NCI-H1930 (cell line): ENCODE measurements around the gene NEGR1.

ENCODE experiments used
- DNase-seq, 2 experiments: peaks; one replicate each; lab custom pipeline; 2025; lab: John Stamatoyannopoulos, UW

The NEGR1 gene

DNA sequence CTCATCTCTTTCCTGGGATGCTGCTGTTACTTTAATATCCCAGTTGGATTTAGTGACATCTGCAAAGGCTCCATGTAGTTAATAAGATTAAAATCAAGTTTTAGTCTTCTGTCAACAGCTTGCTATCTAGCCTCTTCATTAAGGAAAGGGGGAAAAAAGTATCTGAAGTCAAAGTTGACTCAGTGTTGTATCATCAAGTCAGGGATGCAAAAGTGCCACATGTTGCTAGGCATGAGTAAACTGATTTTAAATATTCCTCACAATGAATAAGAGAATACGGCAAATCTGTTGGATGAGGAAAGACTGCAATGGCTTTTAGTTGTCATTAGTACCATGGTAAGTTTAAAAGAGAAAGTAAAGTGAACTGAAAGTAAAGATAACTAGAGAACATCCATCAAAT is 818.3 kb downstream of the NEGR1 start:
- no peak for DNase-seq

DNA sequence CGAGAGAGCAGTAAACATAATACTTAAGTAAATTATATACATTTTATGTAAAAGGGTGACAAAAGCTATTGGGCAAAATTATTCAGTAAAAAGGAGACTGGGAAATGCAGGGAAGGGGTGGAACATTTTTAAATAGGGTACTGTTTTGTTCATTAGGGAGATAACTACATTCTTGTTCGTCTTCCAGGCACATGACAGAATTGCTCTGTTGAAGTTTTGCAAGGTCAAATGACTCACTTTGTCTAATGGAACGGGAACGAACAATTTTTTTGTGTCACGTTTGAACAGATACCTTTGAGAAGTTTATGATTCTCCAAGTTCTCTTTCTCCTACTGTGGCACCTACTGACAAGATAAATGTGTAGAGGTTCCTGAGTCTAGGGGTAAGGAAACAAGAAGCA is 819.2 kb downstream of the NEGR1 start:
- no peak for DNase-seq

GRCh38 chr1:71462247-71462646 is 820.1 kb downstream of the NEGR1 start:
- no peak for DNase-seq

DNA sequence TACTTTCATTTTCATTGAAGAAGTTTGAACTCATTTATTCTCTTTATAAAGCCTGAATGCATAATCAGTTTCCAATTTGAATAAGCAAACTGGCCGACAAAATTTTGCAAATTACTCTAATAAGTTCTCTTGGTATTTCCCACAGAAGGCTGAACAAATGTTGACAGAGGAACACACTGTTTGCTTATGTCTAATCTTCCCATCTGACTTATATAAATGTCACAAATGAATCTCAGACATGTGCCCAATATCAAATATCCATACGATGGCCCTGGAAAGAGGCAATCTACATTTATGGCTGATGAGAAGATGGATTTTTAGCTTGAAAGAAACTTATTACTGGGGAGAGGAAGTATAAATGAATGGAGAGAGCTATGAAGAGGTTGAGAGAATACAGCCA is 820.9 kb downstream of the NEGR1 start:
- DNase-seq: no peak

- no peak for DNase-seq
Measured at GRCh38 chr1:71448444-71448843, 833.9 kb downstream of the NEGR1 start.

DNA sequence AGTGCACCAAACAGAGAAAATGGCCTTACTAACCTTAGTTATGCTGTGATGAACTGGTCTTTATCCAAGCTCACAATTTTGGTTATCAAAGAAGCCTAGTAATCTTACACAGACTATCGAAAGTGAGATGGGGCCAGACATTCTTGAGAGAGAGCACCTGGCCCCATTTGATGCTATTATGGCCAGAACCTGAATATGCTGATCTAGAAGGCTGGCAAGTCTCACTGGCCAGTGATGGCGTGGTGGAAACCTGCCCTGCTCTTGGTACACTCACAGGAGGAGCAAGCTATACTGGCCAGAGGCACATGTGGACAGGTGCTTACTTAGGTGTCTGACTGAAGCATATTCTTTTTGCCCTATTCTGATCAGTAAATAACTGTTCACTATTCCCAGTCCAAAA is 843.7 kb downstream of the NEGR1 start:
- DNase-seq: no peak

- DNase-seq: no peak
Measured at GRCh38 chr1:71435951-71436350, 846.4 kb downstream of the NEGR1 start.

- no peak for DNase-seq
Measured at GRCh38 chr1:71434240-71434639, 848.1 kb downstream of the NEGR1 start.

DNA sequence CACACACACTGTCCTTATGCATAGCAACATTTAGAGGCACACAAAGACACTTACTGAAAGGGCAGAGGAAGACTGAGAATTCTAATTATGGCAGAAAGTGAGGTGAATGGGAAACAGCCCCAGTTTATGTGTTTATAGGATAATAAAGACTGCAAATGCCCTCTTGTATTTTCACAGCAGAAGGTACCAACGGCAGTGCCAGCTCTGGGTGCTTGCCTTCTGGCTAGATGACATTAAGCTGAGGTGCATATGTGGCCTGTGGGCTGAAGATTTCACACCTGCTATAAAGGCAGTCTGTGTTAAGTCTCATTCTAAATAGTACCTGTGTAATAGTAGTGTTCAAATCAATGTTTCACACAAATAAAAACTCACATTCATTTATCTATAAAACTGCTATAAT is 854.3 kb downstream of the NEGR1 start:
- peak in 1 of 2 experiments; percentile 69 for DNase-seq

- peak; percentile 5 to 33 for DNase-seq
Measured at GRCh38 chr1:71427066-71427465, 855.3 kb downstream of the NEGR1 start.

- DNase-seq: no peak
Measured at GRCh38 chr1:71424536-71424935, 857.8 kb downstream of the NEGR1 start.

- DNase-seq: no peak
Measured at GRCh38 chr1:71422221-71422620, 860.1 kb downstream of the NEGR1 start.

GRCh38 chr1:71417421-71417820 is 864.9 kb downstream of the NEGR1 start:
- no peak for DNase-seq

DNA sequence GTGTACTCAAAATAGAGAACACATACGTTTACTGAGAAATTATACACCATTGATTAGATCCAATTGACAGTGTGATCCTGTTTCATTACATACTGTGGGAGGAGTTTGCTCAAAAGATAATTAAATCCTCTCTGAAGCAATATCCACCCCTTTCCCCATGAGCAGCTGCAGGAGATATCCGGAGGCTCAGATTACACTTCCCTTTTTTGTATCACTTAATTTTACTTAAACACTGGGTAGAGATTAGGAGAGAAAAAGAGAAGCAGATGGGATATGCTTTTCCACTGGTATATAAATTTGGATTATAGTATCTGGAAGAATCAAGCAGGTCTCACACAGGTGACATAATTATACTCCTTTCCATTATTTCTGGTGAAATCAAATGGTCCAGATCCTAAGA is 868.2 kb downstream of the NEGR1 start:
- peak; percentile 30 to 45 for DNase-seq

DNA sequence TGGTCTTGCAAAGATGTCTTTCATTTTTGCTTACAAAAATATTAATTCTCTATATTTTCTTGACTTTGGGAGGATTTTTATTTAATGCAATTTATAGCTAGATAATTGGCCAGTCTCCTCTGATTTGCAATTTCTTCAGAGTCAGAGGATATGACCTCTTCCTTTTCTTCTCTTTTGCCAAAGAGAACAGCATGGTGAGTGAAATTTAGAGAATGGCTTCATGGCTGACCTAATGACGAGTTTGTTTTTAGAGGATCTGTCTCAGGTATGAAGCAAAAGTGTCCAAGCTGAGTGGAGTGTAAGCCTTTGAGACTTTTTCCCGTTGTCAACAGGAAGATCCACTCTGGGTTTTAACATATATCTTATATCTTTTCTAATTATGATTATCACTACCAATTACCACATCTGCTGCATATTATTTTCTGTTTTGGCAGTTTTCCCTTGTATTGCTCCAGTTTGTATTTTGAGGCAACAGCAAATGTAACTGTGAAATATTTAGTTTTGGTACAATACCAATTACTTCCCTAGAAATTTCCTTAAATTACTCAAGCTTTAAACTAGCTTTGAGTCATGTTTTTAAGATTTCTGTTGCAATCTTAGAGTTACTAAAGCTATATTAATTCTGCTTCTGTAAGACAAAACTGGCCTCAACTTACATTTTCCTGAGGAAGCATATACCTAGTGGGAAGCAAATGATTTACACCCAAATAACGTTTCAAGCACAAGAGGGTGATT is 868.7 kb downstream of the NEGR1 start:
- no peak for DNase-seq

- DNase-seq: no peak
Measured at GRCh38 chr1:71400050-71400449, 882.3 kb downstream of the NEGR1 start.

- no peak for DNase-seq
Measured at GRCh38 chr1:71399594-71399993, 882.7 kb downstream of the NEGR1 start.

DNA sequence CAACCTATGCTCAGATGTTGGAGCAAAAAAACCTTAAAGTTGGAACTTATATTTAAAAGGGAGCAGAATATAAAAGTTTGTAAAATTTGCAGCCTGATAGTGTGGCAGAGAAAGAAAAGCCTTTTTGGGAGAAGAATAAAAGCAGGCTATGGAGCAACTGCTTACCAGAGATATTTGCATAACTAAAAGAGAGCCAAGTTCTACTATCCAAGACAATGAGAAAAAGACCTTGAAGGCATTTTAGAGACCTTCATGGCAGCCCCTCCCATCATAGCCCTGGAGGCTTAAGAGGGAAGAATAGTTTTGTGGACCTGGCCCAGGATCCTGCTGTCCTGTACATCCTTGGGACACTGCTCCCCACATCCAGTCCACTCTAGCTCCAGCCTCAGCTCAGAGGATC is 889.0 kb downstream of the NEGR1 start:
- DNase-seq: no peak

DNA sequence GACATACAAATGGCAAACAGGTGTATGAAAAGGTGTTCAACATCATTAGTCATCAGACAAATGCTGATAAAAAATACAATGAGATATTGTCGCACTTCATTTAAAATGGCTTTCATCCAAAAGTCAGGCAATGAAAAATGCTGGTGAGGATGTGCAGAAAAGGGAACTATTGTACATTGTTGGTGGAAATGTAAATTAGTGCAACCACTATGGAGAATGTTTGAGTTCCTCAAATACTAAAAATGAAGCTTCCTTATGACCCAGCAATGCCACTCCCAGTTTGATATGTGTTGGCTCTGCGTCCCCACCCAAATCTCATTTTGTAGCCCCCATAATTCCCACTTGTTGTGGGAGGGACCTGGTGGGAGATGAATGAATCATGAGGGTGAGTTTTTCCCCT is 891.8 kb downstream of the NEGR1 start:
- DNase-seq: no peak

DNA sequence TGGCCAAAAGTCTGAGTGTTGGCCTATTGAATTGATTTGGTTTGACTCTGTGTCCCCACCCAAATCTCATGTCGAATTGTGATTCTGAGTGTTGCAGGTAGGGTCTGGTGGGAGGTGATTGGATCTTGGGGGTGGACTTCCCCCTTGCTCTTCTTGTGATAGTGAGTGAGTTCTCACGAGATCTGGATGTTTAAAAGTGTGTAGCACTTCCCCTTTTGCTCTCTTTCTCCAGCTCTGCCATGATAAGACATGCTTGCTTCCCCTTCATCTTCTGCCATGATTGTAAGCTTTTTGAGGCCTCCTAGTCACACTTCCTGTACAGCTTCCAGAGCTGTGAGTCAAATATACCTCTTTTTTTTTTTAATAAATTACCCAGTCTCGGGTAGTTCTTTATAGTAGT is 904.5 kb downstream of the NEGR1 start:
- no peak for DNase-seq

GRCh38 chr1:71372496-71372895 is 909.8 kb downstream of the NEGR1 start:
- DNase-seq: no peak

GRCh38 chr1:71371581-71371980 is 910.8 kb downstream of the NEGR1 start:
- DNase-seq: no peak

- no peak for DNase-seq
Measured at GRCh38 chr1:71364236-71364635, 918.1 kb downstream of the NEGR1 start.

DNA sequence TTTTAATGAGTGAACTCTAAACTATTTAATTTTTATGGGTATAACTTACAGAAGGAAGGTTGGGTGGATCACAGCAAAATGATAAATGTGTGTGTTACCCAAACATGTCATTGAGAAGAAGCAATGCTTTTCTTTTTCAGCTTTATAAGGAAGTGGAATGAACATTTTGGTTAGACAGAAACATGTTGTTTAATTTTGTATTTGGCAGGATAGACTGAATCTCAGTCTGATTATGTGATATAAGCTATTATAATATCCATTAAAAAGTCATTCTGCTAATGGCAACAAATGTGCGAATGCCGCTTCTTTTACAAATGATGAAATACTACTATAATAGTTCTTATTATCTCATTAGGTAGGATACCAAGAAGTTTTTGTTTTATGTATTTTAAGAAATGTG is 919.6 kb downstream of the NEGR1 start:
- no peak for DNase-seq
